NCI-H82 (cell line): ENCODE measurements around the gene CNTNAP5.

Experiments
- DNase-seq: peaks from one replicate; lab custom pipeline; 2025; lab: John Stamatoyannopoulos, UW

The CNTNAP5 gene

DNA sequence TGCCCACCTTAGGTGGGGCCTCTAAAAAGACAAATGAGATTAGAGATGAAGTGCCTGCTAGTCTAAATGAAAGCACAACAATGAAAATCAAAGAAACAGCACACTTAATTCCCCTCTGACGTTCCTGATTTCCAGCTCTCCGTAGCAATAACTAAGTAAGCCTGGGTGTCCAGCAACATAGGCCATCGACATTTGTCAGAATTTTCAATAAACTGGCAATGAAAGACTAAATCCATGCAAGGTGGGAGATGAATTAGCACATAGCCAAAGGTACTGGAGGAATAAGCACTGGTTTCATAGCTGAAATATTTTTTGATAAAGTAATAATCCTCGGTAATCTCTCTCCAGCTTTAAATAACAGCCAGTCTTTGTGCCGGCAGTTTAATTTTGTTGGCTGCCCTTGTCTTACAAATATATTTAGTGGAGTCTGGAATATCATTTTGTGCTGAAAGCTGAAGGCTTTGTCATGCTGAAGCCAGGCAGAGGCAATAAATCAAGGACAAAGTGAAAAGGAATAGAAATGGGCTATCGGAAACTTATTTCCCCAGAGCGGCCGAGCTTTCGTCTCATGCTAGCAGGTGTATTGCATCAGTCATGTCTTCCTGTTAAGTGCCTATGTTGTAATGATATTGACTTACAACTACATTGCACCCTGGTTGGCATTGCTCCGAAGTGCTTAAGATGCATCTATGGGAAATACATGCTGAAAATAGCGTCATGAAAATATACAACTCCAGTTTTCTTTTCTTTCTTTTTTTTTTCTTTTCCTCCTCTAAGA, 790.1 kb downstream of the CNTNAP5 start:
- no peak for DNase-seq

- no peak for DNase-seq
These were observed 790.9 kb downstream of the CNTNAP5 start for GRCh38 chr2:124816007-124816406.

DNA sequence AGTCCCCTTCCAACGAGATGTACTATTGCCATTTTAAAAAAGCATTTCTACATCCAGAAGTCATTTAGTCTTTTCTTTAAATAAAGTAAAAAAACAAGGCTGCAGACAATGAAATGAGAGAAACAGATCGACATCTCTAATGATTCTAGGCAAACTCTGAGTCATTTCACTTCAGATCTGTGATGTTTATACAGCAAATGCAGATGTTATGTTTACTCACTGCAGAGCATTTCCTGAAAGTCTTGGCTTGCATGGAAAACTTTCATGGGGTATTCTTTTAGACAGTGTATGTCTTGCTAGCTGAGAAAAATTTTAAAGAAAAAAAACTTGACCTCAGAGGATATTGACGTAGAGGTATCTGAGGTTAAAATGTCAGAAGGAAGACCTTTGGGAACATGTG, 797.4 kb downstream of the CNTNAP5 start:
- no peak for DNase-seq

DNA sequence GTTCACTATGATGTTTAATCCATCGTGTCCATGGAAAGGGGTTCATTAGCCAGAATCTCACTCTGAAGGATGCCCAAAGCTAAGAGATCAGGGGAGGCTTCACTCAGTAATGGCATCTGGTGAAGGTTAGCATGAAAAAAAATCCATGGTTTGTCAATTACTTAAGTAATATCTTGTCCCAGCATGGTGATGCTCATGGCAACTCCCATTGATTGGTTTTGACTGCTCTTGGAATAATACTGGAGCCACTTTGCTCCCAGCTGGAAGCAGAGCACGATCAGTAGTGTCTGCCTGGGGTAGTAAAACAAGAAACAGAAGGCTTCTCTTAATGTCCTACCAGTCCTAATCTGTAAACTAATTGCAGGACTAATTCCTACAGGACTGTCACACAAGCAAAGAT, 799.4 kb downstream of the CNTNAP5 start:
- DNase-seq = no peak

DNA sequence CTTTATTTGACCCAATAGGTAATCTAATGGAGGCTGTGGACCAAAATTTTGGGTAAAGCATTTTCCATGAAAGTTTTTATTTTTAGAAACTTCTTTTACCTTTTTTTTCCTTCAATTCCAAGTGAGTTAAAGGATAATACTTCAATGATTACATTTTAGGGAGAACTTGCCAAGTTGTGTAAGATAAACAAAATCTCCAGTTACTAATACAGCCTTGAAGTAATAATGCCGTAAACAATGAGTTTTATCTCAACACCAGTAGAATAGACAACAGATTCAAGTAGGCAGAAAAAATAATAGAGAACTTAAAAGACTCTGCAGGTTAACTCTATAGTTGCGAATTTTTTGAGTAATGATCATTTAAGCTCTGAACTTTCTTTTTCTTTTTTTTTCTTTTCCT, 807.4 kb downstream of the CNTNAP5 start:
- DNase-seq = no peak

DNA sequence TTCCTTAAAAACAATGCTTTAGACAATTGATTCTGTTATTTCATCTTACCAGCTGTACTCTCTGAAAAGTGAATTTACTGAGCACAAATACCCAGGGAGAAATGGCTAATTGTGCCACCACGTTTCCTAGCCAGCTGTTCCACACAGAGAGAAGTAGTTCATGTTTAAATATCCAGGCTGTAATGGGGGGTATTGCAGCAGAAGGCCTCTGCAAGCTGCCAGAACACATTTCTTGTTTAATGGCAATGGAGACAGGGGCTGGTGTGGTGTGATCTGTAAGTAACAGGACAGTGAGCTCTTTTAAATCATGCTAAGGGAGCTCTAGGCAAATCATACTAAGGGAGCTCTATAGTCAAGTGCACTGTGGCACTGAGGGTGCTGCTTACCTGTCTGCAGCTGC, 809.2 kb downstream of the CNTNAP5 start:
- DNase-seq = no peak

GRCh38 chr2:124835331-124835730, 810.2 kb downstream of the CNTNAP5 start:
- no peak for DNase-seq

DNA sequence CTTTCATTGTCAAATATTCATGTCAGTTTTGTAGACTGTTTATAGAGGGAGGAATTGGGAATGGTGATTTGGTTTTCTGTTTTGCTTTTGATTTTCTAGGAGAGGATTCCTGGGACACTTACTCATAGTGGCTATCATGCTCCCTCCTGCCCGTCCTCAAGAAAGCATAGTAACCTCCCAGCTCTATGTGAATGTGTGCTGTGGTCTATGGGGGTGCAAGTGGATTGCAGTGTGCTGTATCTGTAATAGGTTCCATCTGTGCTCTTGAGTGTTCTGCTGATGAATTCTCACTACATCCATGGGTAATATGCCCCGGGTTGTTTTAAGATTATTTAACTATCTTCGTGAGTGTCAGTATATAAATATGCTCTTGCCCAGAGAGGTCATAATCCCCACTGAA, 811.3 kb downstream of the CNTNAP5 start:
- DNase-seq = no peak

DNA sequence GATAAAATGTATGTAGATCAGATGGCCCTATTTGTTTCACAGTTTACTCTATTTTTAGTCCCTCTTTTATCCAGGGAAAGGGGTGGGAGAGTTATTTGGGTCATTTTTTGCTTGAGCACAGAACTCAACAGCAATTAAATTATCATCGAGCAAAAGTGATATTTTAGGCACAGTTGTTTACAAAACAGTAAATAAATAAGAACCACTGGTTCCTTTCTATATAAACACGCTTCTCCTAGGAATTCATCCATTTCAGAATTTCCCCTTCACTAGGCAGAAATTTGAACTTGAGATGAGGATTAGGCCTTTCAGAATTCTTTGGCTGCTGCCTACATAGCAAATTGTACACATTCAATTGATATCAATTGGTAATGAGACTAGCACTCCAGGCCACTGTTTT, 812.4 kb downstream of the CNTNAP5 start:
- no peak for DNase-seq

DNA sequence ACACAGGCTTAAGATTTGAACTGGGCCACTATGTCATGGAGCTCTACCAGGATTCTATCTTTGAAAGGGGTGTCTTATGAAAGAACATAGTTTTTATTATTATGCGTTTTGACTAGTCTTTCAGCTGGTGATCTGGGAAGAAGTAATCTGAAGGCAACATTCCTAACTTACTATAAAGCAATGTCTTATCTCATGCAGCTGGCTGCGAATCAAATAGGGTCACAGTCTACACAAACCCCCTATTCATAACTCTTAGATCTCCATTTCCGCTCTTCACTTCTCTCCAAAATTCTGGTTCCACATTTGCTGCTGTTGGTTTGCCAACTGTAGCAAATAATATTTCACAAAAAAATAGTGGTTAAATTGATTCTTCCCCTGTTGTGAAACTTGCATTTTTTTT, 813.3 kb downstream of the CNTNAP5 start:
- DNase-seq = no peak

DNA sequence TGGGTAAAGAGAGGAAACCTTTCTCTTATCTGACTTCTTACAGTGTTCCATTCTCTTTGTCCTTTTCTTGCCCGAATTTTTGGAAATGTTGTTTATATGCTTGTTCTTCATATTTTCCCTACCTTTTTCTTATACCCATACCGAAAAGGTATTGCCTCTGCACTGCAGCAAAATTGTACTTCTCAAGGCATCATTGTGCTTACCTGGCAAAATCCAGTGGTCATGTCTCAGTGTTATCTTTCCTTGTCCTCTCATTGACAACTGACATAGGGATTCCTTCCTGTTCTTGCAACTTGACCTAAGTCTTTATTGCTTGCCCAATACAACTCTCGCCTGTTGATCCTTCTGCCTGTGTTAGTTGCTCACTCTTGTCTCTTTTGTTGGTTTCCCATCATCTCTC, 842.2 kb downstream of the CNTNAP5 start:
- no peak for DNase-seq

DNA sequence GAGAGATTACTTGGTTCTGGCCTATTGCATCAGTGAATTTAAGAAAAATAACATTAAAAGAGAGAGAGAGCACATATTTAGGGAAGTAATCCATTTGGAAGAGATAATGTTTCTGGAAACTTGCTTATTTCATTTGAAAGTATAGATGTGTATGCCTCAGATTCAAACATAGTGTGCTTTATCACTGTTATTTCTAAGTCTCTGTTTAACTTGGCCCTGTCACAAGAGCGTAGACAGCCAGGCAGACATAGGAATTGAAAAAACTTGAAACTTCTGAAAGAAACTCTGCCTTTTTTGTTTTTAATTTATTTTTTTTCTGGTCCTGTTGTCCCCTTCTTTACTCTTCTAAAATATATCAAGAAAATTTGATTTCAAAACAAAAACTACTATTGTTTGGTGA, 849.1 kb downstream of the CNTNAP5 start:
- no peak for DNase-seq

- no peak for DNase-seq
These were observed 849.6 kb downstream of the CNTNAP5 start for GRCh38 chr2:124874676-124875075.

GRCh38 chr2:124875627-124876244, 850.6 kb downstream of the CNTNAP5 start:
- DNase-seq = no peak

DNA sequence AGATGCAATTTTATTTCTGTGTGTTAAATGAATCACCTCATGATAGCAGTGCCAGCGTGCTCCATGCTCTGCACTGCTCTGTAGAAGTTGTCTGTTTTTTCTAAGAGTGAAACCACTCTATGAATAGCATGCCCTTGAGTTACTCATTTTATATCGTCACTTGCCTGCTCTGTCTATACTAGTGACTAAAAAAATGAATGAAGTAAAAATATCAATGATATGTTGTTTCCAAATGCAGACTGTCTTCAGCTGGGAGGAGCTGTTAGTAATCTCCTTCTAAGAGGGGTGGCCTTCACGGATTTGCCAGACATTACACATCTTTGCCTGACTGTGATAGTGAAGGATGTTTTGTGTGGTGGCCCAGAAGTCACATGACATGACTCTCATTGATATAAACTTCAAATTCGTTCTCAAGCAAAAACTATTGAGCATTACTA, 852.1 kb downstream of the CNTNAP5 start:
- no peak for DNase-seq

- no peak for DNase-seq
These were observed 854.6 kb downstream of the CNTNAP5 start for GRCh38 chr2:124879640-124880039.

GRCh38 chr2:124880995-124881394, 855.9 kb downstream of the CNTNAP5 start:
- no peak for DNase-seq

DNA sequence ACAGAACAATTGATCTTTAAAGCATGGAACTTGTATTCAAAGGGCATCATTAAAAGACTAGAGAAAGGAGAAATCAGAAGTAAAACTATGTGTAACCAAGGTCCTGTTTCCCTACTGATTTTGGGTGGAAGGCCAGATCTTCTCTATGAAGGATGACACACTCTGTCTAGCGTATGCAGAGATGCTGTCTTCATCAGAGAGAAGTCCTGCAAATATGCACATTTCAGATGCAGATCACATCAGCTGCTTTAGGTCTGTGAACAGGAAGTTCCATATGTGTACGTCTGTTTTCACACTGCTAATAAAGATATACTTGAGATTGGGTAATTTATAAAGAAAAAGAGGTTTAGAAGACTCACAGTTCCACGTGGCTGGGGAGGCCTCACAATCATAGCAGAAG, 857.3 kb downstream of the CNTNAP5 start:
- DNase-seq = no peak

DNA sequence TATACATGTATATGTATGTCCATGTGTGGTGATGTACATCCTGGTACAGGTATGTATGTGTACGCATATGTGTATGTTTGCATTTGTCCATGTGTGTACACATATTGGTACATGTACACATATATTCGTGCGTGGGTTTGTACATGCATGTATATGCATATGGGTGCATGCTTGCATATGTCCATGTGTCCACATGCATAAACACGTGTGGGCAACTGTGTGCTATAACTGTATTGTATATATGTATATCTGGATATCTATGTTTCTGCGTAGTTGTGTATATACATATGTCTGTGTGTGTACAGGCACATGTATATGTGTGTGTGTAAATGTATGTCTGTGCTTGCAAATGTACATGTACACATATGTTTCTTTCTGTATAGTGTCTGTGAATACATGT, 858.5 kb downstream of the CNTNAP5 start:
- no peak for DNase-seq

- no peak for DNase-seq
These were observed 859.2 kb downstream of the CNTNAP5 start for GRCh38 chr2:124884315-124884714.

DNA sequence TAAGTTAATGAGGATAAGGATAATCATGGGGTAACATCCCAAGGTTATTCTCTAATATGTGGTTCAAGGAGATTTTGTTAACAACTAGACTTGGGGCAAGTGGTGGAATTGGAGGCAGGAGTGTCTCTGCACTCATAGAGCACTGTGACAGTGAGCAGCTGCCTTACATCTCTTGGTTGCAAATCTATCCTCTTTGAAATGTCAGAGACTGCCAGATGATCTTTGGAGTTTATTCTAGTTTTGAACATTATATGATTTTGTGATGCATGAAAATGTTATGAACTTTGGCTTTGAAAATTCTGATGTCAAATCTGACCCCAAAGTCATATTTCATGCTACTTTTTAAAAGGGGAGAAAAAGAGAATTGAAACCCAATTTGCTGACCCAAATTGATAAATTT, 861.1 kb downstream of the CNTNAP5 start:
- DNase-seq = no peak

DNA sequence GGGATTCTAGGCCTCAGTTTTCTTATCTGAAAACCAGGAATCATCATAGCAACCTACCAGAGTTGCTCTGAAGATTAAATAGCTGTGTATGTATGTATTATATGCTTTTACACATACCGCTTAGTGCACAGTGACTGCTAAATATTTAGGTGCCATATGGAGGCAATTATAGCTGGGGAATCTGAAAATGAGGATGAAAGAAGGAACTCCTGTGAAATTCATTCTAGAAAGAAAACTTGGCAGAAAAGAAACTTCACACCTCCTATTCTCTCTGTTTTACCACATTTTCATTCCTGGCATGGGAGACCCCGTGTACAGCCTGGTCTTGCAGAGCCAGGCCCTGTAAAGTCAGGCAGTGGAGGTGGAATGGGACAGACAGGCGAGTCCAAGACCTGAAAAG, 862.4 kb downstream of the CNTNAP5 start:
- DNase-seq = no peak

DNA sequence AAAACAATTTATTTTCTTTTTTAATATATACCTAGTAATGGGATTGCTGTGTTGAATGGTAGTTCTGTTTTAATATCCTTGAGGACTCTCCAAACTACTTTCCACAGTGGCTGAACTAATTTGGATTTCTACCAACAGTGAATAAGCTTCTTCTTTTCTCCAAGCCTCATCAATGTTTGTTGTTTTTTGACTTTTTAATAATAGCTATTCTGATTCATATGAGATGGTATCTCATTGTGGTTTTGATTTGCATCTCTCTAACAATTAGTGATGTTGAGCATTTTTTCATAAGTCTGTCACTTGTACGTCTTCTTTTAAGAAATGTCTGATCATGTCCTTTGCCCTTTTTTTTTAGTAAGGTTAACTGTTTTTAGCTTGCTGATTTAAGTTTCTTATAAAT, 863.3 kb downstream of the CNTNAP5 start:
- DNase-seq = no peak

DNA sequence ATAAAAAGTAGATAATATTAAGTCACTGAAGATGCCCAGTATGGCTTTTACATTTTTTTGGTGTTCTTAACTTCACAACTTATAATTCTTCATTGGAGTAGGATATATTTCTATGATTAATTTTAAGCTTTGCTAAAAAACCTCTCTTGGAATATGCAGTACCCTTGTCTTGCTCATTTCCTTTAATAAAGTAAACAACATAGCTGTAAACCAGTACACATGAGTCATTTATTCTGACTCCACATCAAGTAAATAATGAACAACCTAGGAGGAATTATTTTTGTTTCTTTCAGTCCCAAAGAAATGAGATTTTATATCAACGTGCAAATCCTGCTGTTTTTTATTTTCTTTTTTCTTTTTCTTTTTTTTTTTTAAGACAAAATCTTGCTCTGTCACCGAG, 869.1 kb downstream of the CNTNAP5 start:
- DNase-seq = no peak
